D721Med (cell line): ENCODE results near the gene FXR2.

ENCODE experiments used
- DNase-seq: peaks from one replicate; pipeline ENCODE4 v3.0.0; 2011; ENCODE audit warnings: low spot score; ENCODE audit not compliant: insufficient read length
- FAIRE-seq: peaks from 2 replicates; lab custom pipeline; 2011; peaks lifted over from hg19 to GRCh38; lab: Jason Lieb, UNC
- CTCF ChIP-seq: IDR thresholded peaks from 2 replicates; pipeline ENCODE4 v1.5.1; 2012; ENCODE audit warnings: mild to moderate bottlenecking, control low read depth; ENCODE audit not compliant: insufficient read depth; ENCODE audit errors: missing control alignments

The FXR2 gene

GRCh38 chr17:7575481-7575883 lies 39.2 kb downstream of the FXR2 start:
- TF ChIP-seq CTCF, result no peak
- DNase-seq, result no peak
- no peak for FAIRE-seq

GRCh38 chr17:7574176-7574953 lies 40.3 kb downstream of the FXR2 start:
- DNase-seq (no peak), FAIRE-seq (no peak)
- TF ChIP-seq CTCF, result no peak

GRCh38 chr17:7573324-7574080 lies 41.2 kb downstream of the FXR2 start:
- TF ChIP-seq CTCF, result no peak
- FAIRE-seq (no peak), DNase-seq (peak; percentile 90)

GRCh38 chr17:7572588-7573323 lies 41.9 kb downstream of the FXR2 start:
- no peak for TF ChIP-seq CTCF
- FAIRE-seq, result no peak
- no peak for DNase-seq

GRCh38 chr17:7572338-7572587 lies 42.4 kb downstream of the FXR2 start:
- no peak for FAIRE-seq
- peak; percentile 96 for DNase-seq
- TF ChIP-seq CTCF, result no peak

GRCh38 chr17:7570351-7570750 lies 44.3 kb downstream of the FXR2 start:
- DNase-seq (no peak), FAIRE-seq (no peak)
- no peak for TF ChIP-seq CTCF

GRCh38 chr17:7569571-7569970 lies 45.1 kb downstream of the FXR2 start:
- no peak for TF ChIP-seq CTCF
- FAIRE-seq (no peak), DNase-seq (no peak)
